IMR-90 (cell line): ENCODE measurements around the gene TRIP4.

Experiments
- MAFK ChIP-seq: IDR thresholded peaks from 2 replicates; pipeline ENCODE4 v1.6.1; 2012; ENCODE audit warnings: low read depth, low read length, improper control_type of control experiment
- MXI1 ChIP-seq: IDR thresholded peaks from 2 replicates; pipeline ENCODE4 v1.6.1; 2012; ENCODE audit warnings: low read depth, mild to moderate bottlenecking, low read length, moderate library complexity, borderline replicate concordance
- POLR2A ChIP-seq: IDR thresholded peaks from 2 replicates; pipeline ENCODE4 v1.6.1; 2012; ENCODE audit warnings: mild to moderate bottlenecking, low read depth, low read length
- RAD21 ChIP-seq: IDR thresholded peaks from 2 replicates; pipeline ENCODE4 v1.6.1; 2012; ENCODE audit warnings: low read length, improper control_type of control experiment
- TF ChIP-seq, protein P1 (sequence below): conservative IDR thresholded peaks from 2 replicates; pipeline ENCODE4 v1.5.1; 2012; ENCODE audit warnings: mild to moderate bottlenecking, low read depth, low read length, improper control_type of control experiment

DNA sequence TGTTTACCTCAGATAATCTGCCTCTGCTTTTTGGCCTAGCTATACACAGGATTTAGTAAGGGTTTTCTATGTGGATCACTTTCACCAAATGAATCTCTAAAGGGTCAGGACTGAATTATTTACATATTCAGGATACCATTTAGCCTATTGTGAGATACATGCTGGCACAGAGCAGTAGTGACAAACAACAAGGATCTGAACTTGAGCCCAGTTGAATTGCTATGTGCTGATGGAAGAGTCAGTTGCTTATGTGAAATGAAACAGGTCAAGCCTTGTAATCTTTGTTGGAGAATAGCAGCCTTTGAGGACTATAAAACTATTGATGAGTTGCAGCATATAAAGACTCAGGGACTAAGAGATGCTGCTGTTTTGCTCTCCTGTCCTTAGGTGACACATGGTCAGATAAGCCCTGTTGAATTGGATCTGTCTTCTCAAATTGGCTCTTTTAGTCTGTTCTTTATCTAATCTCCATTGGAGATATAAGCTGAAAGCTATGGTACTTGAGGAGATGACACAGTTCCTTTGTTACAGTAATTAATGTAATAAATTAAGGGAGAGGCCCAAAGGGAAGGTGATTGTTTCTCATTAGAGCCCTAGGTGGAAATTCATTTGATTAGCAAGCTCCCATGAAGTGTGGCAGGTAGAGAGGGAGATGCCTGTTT, 103.1 kb downstream of the TRIP4 start:
- TF ChIP-seq, protein P1, sequence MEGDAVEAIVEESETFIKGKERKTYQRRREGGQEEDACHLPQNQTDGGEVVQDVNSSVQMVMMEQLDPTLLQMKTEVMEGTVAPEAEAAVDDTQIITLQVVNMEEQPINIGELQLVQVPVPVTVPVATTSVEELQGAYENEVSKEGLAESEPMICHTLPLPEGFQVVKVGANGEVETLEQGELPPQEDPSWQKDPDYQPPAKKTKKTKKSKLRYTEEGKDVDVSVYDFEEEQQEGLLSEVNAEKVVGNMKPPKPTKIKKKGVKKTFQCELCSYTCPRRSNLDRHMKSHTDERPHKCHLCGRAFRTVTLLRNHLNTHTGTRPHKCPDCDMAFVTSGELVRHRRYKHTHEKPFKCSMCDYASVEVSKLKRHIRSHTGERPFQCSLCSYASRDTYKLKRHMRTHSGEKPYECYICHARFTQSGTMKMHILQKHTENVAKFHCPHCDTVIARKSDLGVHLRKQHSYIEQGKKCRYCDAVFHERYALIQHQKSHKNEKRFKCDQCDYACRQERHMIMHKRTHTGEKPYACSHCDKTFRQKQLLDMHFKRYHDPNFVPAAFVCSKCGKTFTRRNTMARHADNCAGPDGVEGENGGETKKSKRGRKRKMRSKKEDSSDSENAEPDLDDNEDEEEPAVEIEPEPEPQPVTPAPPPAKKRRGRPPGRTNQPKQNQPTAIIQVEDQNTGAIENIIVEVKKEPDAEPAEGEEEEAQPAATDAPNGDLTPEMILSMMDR: no peak
- TF ChIP-seq MAFK (no peak), POLR2A (no peak), RAD21 (no peak), MXI1 (no peak)
